ENCODE measurements around the gene KRT76. TPM values are rescaled to one million over a fixed set of nuclear protein-coding genes. Genes with fewer than 3 reads are reported as not detected.

The KRT76 gene
- total and polyA plus RNA-seq, 2 experiments from 2014 or later = not detected

- TF ChIP-seq ZNF114 (CRISPR knock-in tag; IDR thresholded peaks at IDR 0.05) (no peak), REST (IDR thresholded peaks at IDR 0.05; ENCODE audit: unreplicated experiment) (no peak)
Observed at GRCh38 chr12:52783563-52784316, 6.6 kb upstream of the KRT76 start (continued).

GRCh38 chr12:52782502-52782901 lies 5.4 kb upstream of the KRT76 start:
- no peaks in the 10 kb centered on the region for H3K9me3 Mint-ChIP-seq
- no peaks in the 10 kb centered on the region for H3K4me1 ChIP-seq (ENCODE audit: insufficient read depth)
- H3F3A ChIP-seq (replicated peaks; ENCODE audit: low read depth) = no peaks in the 10 kb centered on the region
- ATAC-seq (no peak), DNase-seq (ENCODE audit: low spot score) (no peak)
- H3K4me3 ChIP-seq = no peak overlapping the region
- H3K36me3 ChIP-seq (ENCODE audit: insufficient read depth) = no peaks in the 10 kb centered on the region
- H4K20me1 ChIP-seq (replicated peaks; ENCODE audit: insufficient read depth) = no peaks in the 10 kb centered on the region
- H3K27me3 Mint-ChIP-seq (ENCODE audit: insufficient read depth, low read depth, poor library complexity) = no peaks in the 10 kb centered on the region
- no peaks in the 10 kb centered on the region for H3K36me3 Mint-ChIP-seq (ENCODE audit: low read depth)
- no peaks in the 10 kb centered on the region for H3K27me3 ChIP-seq (ENCODE audit: insufficient read depth)
- no peak overlapping the region for H3K27ac Mint-ChIP-seq
- H3K4me2 ChIP-seq = no peak overlapping the region
- H3K4me3 Mint-ChIP-seq = no peak overlapping the region
- no peaks in the 10 kb centered on the region for H3K9me2 ChIP-seq (ENCODE audit: insufficient read depth)
- no peak overlapping the region for H3K27ac ChIP-seq (ENCODE audit: low read depth)
- no peaks in the 10 kb centered on the region for H3K79me2 ChIP-seq (replicated peaks; ENCODE audit: insufficient read depth)
- no peaks in the 10 kb centered on the region; the same call in 2 of the 3 replicates for H3K4me1 Mint-ChIP-seq
- no peak overlapping the region for H2AFZ ChIP-seq
- no peak for TF ChIP-seq JUNB (IDR thresholded peaks at IDR 0.05; ENCODE audit: unreplicated experiment)
- TF ChIP-seq EZH2 (IDR thresholded peaks at IDR 0.05; ENCODE audit: low read depth, unreplicated experiment) = no peak
- TF ChIP-seq ZNF114 (CRISPR knock-in tag; IDR thresholded peaks at IDR 0.05) = no peak
- TF ChIP-seq, protein P1, sequence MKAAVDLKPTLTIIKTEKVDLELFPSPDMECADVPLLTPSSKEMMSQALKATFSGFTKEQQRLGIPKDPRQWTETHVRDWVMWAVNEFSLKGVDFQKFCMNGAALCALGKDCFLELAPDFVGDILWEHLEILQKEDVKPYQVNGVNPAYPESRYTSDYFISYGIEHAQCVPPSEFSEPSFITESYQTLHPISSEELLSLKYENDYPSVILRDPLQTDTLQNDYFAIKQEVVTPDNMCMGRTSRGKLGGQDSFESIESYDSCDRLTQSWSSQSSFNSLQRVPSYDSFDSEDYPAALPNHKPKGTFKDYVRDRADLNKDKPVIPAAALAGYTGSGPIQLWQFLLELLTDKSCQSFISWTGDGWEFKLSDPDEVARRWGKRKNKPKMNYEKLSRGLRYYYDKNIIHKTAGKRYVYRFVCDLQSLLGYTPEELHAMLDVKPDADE (IDR thresholded peaks at IDR 0.05) = no peak
- no peak for TF ChIP-seq ZNF331 (CRISPR knock-in tag; IDR thresholded peaks at IDR 0.05; ENCODE audit: low read depth)
- no peak for TF ChIP-seq EZH2phosphoT487 (IDR thresholded peaks at IDR 0.05; ENCODE audit: unreplicated experiment)
- TF ChIP-seq, protein P2, sequence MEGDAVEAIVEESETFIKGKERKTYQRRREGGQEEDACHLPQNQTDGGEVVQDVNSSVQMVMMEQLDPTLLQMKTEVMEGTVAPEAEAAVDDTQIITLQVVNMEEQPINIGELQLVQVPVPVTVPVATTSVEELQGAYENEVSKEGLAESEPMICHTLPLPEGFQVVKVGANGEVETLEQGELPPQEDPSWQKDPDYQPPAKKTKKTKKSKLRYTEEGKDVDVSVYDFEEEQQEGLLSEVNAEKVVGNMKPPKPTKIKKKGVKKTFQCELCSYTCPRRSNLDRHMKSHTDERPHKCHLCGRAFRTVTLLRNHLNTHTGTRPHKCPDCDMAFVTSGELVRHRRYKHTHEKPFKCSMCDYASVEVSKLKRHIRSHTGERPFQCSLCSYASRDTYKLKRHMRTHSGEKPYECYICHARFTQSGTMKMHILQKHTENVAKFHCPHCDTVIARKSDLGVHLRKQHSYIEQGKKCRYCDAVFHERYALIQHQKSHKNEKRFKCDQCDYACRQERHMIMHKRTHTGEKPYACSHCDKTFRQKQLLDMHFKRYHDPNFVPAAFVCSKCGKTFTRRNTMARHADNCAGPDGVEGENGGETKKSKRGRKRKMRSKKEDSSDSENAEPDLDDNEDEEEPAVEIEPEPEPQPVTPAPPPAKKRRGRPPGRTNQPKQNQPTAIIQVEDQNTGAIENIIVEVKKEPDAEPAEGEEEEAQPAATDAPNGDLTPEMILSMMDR (conservative IDR thresholded peaks at IDR 0.05; ENCODE audit: low read depth in 2 of 2) = no peak
- no peak for TF ChIP-seq POLR2AphosphoS5 (IDR thresholded peaks at IDR 0.05; ENCODE audit: low read depth)
- no peak for TF ChIP-seq ZNF462 (CRISPR knock-in tag; IDR thresholded peaks at IDR 0.05)

All from GM23338 (cell line).